HEK293T (cell line): ENCODE results near the gene MGLL.

Source experiments
- CTCF ChIA-PET: fragments of 350-600 bp; formaldehyde crosslinking; extraction: SDS; loops from one replicate; lab custom pipeline; 2021; ENCODE audit warnings: antibody characterized with exemption, inconsistent platforms; lab: Yijun Ruan, JAX
- POLR2A ChIA-PET: fragments of 350-600 bp; formaldehyde crosslinking; extraction: SDS; loops from one replicate; lab custom pipeline; 2020; ENCODE audit warnings: antibody characterized with exemption, inconsistent platforms; lab: Yijun Ruan, JAX
- DNase-seq: peaks from one replicate; pipeline ENCODE4 v3.0.0; 2012; ENCODE audit warnings: mixed read lengths; ENCODE audit errors: extremely low spot score
- ARNT ChIP-seq: fragments of 450-650 bp; IDR thresholded peaks from 2 replicates; pipeline ENCODE4 v1.6.1; 2017; ENCODE audit warnings: mild to moderate bottlenecking
- BHLHE40 ChIP-seq: fragments of 450-650 bp; IDR thresholded peaks from 2 replicates; pipeline ENCODE4 v1.6.1; 2016; ENCODE audit warnings: mild to moderate bottlenecking, moderate library complexity, borderline replicate concordance
- CTBP1 ChIP-seq: fragments of 450-650 bp; IDR thresholded peaks from 2 replicates; pipeline ENCODE4 v1.6.1; 2016; ENCODE audit warnings: borderline replicate concordance
- ELF4 ChIP-seq: fragments of 450-650 bp; IDR thresholded peaks from 2 replicates; pipeline ENCODE4 v1.6.1; 2017; ENCODE audit warnings: antibody characterized with exemption
- FOXA1 ChIP-seq: fragments of 450-650 bp; IDR thresholded peaks from 2 replicates; pipeline ENCODE4 v1.6.1; 2016; ENCODE audit warnings: mild to moderate bottlenecking
- FOXK2 ChIP-seq: fragments of 450-650 bp; IDR thresholded peaks from 2 replicates; pipeline ENCODE4 v1.6.1; 2016; ENCODE audit warnings: mild to moderate bottlenecking
- FOXM1 ChIP-seq: fragments of 450-650 bp; IDR thresholded peaks from 2 replicates; pipeline ENCODE4 v1.6.1; 2017; ENCODE audit warnings: mild to moderate bottlenecking, borderline replicate concordance
- HDGF ChIP-seq: fragments of 450-650 bp; IDR thresholded peaks from 2 replicates; pipeline ENCODE4 v1.6.1; 2017; ENCODE audit warnings: antibody characterized with exemption, borderline replicate concordance
- L3MBTL2 ChIP-seq: fragments of 450-650 bp; conservative IDR thresholded peaks from 2 replicates; pipeline ENCODE4 v1.6.1; 2016; ENCODE audit warnings: mild to moderate bottlenecking
- LEF1 ChIP-seq: fragments of 450-650 bp; IDR thresholded peaks from 2 replicates; pipeline ENCODE4 v1.6.1; 2017; ENCODE audit warnings: mild to moderate bottlenecking, borderline replicate concordance
- NFRKB ChIP-seq: fragments of 450-650 bp; IDR thresholded peaks from 2 replicates; pipeline ENCODE4 v1.6.1; 2016; ENCODE audit warnings: mild to moderate bottlenecking, moderate library complexity
- SP1 ChIP-seq: fragments of 450-650 bp; IDR thresholded peaks from 2 replicates; pipeline ENCODE4 v1.6.1; 2017
- SUZ12 ChIP-seq: fragments of 450-650 bp; IDR thresholded peaks from 2 replicates; pipeline ENCODE4 v1.6.1; 2016; ENCODE audit warnings: mild to moderate bottlenecking
- TARDBP ChIP-seq: fragments of 450-650 bp; IDR thresholded peaks from 2 replicates; pipeline ENCODE4 v1.6.1; 2016
- ZNF384 ChIP-seq: fragments of 450-650 bp; IDR thresholded peaks from 2 replicates; pipeline ENCODE4 v1.6.1; 2016
- TF ChIP-seq, protein P1 (sequence below): fragments of 450-650 bp; IDR thresholded peaks from 2 replicates; pipeline ENCODE4 v1.6.1; 2016

MGLL gene

DNA sequence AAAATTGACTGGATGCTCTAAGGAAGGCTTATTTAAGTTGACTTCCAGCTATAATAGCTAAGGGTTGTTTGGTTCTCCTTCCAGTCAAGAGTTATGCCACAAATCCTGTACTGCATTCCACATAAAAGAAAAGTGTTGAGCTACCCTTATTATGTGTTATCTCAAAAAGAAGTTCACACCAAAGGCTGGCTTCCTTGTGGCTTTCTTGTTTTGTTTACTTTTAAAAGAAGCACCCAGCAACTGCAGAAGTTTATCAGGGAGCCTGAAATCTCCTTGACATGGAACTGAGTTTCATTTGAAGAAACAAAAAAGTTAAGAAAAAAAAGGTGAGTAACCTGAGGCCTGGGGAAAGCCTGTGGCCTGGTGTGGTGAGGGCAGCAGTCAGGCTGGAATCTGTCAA lies 10.2 kb downstream of the MGLL start:
- POLR2A ChIA-PET = no interaction called here
- no peak for DNase-seq
- TF ChIP-seq SP1 (no peak), FOXA1 (no peak), CTBP1 (no peak), SUZ12 (no peak), LEF1 (no peak), ZNF384 (no peak), NFRKB (no peak), HDGF (no peak), TARDBP (no peak), ARNT (no peak), L3MBTL2 (no peak)
- CTCF ChIA-PET = no interaction called here

DNA sequence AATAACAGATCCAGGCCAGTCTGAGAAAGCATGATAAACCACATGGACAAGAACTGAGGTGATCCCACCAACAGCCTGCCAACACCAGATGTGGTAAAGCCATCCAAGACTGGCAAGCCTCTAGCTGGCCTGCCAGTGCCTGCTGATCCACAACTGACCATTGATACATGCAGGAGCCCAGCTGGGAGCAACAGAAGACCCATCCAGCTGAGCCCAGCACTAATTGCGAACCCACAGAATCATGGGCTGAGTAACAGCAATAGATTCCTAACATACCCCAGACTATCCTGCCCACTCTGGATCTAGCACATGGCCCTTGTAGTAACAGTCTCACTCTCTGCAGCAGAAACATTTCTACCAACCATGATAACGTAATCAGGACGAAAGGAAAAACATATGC lies 10.6 kb downstream of the MGLL start:
- no peak for TF ChIP-seq NFRKB
- TF ChIP-seq SP1 = no peak
- TF ChIP-seq, protein P1, sequence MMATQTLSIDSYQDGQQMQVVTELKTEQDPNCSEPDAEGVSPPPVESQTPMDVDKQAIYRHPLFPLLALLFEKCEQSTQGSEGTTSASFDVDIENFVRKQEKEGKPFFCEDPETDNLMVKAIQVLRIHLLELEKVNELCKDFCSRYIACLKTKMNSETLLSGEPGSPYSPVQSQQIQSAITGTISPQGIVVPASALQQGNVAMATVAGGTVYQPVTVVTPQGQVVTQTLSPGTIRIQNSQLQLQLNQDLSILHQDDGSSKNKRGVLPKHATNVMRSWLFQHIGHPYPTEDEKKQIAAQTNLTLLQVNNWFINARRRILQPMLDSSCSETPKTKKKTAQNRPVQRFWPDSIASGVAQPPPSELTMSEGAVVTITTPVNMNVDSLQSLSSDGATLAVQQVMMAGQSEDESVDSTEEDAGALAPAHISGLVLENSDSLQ = no peak
- TF ChIP-seq ARNT = no peak
- no peak for TF ChIP-seq FOXK2
- no peak for TF ChIP-seq FOXA1
- no peak for TF ChIP-seq CTBP1
- TF ChIP-seq BHLHE40 = no peak
- no peak for TF ChIP-seq L3MBTL2
- no peak for TF ChIP-seq ZNF384
- no peak for TF ChIP-seq FOXM1
- ChIA-PET POLR2A (no interaction called here), CTCF (no interaction called here)
- no peak for DNase-seq

DNA sequence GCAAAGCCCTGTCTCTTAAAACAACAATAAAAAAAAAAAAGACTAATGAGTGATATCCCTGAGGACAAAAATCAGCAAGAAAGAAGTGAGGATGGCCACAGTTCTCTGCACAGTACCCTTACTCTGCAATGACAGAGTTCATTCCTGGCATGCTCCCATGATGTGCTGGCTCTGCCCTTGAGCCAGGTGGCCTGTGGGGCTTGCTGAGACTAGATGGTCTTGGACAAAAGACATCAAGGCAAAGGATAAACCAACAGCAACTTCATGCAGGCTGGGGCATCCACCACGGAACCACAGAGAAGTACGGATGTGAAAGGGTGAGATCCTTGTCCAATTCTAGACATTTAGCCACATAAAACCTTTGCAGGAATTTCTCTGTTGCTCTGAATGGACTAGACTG lies 12.7 kb downstream of the MGLL start:
- TF ChIP-seq FOXK2 = no peak
- TF ChIP-seq BHLHE40 = no peak
- TF ChIP-seq FOXM1 = no peak
- TF ChIP-seq SP1 = no peak
- TF ChIP-seq TARDBP = no peak
- TF ChIP-seq SUZ12 = no peak
- TF ChIP-seq LEF1 = no peak
- no peak for TF ChIP-seq CTBP1
- TF ChIP-seq L3MBTL2 = no peak
- no peak for TF ChIP-seq ARNT
- TF ChIP-seq FOXA1 = no peak
- no peak for TF ChIP-seq HDGF
- no peak for DNase-seq
- CTCF ChIA-PET = no interaction called here
- POLR2A ChIA-PET = no interaction called here

DNA sequence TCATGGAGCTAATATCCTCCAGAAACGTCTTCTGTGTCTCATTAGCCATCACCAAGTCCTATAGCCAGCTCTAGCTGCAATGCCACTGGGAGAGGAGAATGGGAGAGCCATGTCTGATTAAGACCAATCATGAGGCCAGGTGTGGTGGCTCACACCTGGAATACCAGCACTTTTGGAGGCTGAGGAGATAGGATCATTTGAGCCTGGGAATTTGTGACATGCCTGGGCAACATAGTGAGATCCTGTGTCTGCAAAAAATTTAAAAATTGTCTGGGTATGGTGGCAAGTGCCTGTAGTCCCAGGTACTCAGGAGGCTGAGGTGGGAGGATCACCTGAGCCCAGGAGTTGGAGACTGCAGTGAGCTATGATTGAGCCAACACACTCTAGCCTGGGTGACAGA lies 13.1 kb downstream of the MGLL start:
- no peak for TF ChIP-seq FOXM1
- TF ChIP-seq ELF4 = no peak
- no peak for TF ChIP-seq LEF1
- no peak for TF ChIP-seq TARDBP
- TF ChIP-seq ZNF384 = no peak
- TF ChIP-seq SUZ12 = no peak
- TF ChIP-seq FOXA1 = no peak
- TF ChIP-seq SP1 = no peak
- TF ChIP-seq NFRKB = no peak
- TF ChIP-seq L3MBTL2 = no peak
- TF ChIP-seq BHLHE40 = no peak
- TF ChIP-seq FOXK2 = no peak
- CTCF ChIA-PET = no interaction called here
- POLR2A ChIA-PET = no interaction called here

DNA sequence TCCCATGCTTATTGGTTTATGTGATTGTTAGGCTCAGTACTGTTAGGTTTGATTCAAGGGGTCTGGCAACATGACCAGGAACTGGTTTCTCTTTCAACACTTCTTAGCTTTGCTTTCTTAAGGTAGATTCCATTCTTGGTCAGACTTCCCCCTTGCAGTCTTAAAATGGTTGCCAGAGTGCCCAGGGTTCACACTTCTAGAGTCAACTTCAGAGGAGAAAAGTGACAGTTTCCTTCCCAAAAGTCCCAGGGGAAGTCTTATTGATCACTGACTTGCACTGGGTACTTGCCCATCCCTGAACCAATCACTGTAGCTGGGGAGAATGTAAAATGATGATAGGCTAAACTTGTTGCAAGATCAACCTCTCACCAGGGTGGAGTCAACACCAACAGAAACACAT lies 14.1 kb downstream of the MGLL start:
- TF ChIP-seq FOXM1 (no peak), SUZ12 (no peak), SP1 (no peak), BHLHE40 (no peak), HDGF (no peak), FOXK2 (no peak), NFRKB (no peak), L3MBTL2 (no peak), ZNF384 (no peak), LEF1 (no peak), ARNT (no peak), ELF4 (no peak), TARDBP (no peak), CTBP1 (no peak), FOXA1 (no peak)
- TF ChIP-seq, protein P1 = no peak
- no peak for DNase-seq
- CTCF ChIA-PET = no interaction called here
- POLR2A ChIA-PET = no interaction called here

More for the DNA sequence above, 13.1 kb downstream of the MGLL start:
- DNase-seq = no peak

DNA sequence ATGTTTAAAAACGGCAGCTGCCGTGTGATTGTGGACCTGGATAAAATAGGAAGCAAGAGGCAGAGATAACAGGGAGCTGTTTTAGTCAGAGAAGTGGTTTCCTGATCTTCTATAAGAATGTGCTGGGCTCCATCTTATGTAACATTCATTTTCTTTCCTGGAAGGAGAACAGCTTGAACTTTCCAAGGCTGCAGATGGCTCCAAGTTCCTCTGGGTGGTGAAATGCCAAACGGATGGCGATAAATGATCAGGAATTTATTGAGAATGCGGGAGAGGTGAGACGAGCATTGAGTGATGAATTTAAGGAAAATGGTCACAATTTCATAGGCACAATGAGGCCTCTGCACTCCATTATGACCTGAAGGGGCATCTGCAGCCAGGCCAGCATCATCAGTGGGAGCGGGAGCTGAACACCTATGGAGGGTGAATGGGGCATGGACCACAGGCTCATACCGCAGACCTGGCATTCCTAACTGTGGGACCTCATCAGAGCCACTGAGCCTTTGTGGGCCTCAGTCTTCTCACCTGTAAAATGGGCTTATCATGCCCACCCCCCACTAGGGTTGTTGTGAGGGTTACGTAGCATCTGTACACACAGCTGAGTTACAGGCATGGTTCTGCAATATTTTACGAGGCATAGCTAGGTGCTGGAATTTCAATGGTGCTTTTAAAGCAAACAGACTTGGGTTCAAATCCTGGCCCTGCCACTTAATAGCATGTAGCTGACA lies 17.1 kb downstream of the MGLL start:
- ChIA-PET POLR2A (no interaction called here), CTCF (no interaction called here)
- DNase-seq = no peak
- no peak for TF ChIP-seq ZNF384
- no peak for TF ChIP-seq L3MBTL2
- no peak for TF ChIP-seq ARNT
- no peak for TF ChIP-seq FOXA1
- TF ChIP-seq HDGF = no peak
- TF ChIP-seq BHLHE40 = no peak
- no peak for TF ChIP-seq SUZ12
- TF ChIP-seq CTBP1 = no peak
- TF ChIP-seq LEF1 = no peak
- no peak for TF ChIP-seq FOXK2
- TF ChIP-seq, protein P1 = no peak
- no peak for TF ChIP-seq TARDBP
